ENCODE data around the gene DBN1. TPM values are rescaled to one million over a fixed set of nuclear protein-coding genes. Genes with fewer than 3 reads are reported as not detected.

The DBN1 gene
- polyA plus RNA-seq, 2 of the 4 experiments (the other 2 are of a cell fraction) = 47.7 to 107 TPM

DNA sequence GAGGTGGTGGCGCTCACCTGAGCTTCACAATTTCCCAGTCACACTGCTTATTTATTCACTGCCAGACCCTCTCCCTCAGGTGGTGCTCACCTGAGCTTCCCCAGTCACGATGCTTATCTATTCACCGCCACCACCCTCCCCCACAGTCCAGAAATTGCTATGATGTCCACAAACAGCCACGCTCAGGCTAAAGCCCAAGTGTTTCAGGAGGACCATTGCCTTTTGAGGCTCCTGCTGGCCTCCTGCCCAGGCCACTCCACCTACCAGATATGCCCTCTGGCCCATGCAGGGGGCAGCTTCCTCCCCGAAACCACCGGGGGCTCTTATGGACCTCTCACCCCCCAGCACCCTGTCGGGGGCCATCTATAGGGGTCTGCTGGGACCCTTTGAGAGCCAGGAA, 19.4 kb upstream of the DBN1 start:
- no peak for FAIRE-seq
- H3K9me3 ChIP-seq = no peaks in the 10 kb centered on the region
- POLR2A ChIA-PET = interaction anchor here (1.2 kb wide), 1 partner anchor 89 kb away, joined by 3 read pairs; no protein-coding TSS in a partner anchor
- H3K4me3 ChIP-seq = no peak overlapping the region
- H3K4me1 ChIP-seq = peaks cover 57% of the 10 kb centered on the region
- CTCF ChIA-PET = interaction anchor here (0.8 to 18.1 kb wide), 12 partner anchors 9 to 379 kb away, joined by 3 to 354 read pairs (median 4); partner anchors contain the start of genes DBN1, DDX41, DOK3 and PDLIM7
- WGBS (ENCODE audit: missing lambda C conversion rate) = 93% methylated on average over 4 of the region's 7 CpGs
- DNase-seq (ENCODE audit: low read depth in 1 of 2, low spot score in 1 of 2) = no peak
- TF ChIP-seq ZSCAN20 (CRISPR knock-in tag; IDR thresholded peaks at IDR 0.05) (no peak), HDAC2 (IDR thresholded peaks at IDR 0.05) (no peak), EHF (CRISPR knock-in tag; IDR thresholded peaks at IDR 0.05) (no peak), SMC3 (IDR thresholded peaks at IDR 0.05) (no peak), SREBF2 (IDR thresholded peaks at IDR 0.05) (no peak), NR3C1 (IDR thresholded peaks at IDR 0.05) (no peak), HOXA7 (CRISPR knock-in tag; IDR thresholded peaks at IDR 0.05) (no peak)
- TF ChIP-seq, protein P1, sequence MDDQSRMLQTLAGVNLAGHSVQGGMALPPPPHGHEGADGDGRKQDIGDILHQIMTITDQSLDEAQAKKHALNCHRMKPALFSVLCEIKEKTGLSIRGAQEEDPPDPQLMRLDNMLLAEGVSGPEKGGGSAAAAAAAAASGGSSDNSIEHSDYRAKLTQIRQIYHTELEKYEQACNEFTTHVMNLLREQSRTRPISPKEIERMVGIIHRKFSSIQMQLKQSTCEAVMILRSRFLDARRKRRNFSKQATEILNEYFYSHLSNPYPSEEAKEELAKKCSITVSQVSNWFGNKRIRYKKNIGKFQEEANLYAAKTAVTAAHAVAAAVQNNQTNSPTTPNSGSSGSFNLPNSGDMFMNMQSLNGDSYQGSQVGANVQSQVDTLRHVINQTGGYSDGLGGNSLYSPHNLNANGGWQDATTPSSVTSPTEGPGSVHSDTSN (IDR thresholded peaks at IDR 0.05) = no peak
- peak overlapping the region; percentile 98; the same call in 1 of the 3 replicates for H3K4me2 ChIP-seq
- peak overlapping the region; percentile 12 to 95; a peak in 4 of 6 replicates for H3K27ac ChIP-seq
- no peak for ATAC-seq

DNA sequence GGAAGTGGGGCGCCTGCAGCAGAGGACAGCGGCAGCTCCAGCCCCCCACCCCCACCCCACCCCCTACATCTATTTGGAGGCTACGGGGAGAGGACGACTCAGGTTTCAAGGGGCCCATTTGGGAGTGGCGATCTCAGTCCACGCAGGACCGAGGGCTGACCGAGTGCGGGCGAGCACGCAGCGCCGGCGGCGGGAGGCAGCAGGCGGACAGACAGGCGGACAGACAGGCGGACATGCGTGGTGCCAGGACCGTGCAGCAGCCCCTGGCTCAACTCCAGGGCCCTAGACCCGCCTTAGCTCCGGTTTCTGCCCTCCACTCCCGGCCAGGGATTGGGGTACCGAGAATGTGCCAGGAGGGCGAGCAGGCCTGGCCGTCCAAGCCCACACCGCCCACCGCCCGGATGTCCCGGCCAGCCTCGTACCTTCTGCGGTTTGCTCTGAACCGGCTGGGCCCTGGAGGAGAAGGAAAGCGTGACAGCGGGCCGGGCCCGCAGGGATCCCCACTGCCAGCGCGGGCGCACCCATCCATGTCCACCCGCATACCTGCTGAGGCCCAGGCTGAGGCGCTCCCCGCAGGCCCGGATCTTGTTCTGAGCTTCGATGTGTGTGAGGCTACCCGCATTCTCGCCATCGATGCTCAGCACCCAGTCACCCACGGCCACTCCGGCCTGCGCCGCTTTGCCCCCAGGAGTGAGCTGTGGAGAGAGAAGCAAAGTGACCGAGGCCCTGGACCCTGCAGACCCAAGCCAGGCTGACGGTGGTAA, 18.7 kb upstream of the DBN1 start:
- 91% methylated on average over 38 of the region's 54 CpGs for WGBS (ENCODE audit: missing lambda C conversion rate)
- H3K27ac ChIP-seq = peak overlapping the region in 1 of 2 experiments; percentile 95; a peak in 3 of 6 replicates
- peaks cover 56% of the 10 kb centered on the region for H3K4me1 ChIP-seq
- FAIRE-seq = no peak
- POLR2A ChIA-PET = no interaction called here
- H3K4me3 ChIP-seq = no peak overlapping the region
- TF ChIP-seq, protein P2, sequence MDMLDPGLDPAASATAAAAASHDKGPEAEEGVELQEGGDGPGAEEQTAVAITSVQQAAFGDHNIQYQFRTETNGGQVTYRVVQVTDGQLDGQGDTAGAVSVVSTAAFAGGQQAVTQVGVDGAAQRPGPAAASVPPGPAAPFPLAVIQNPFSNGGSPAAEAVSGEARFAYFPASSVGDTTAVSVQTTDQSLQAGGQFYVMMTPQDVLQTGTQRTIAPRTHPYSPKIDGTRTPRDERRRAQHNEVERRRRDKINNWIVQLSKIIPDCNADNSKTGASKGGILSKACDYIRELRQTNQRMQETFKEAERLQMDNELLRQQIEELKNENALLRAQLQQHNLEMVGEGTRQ (IDR thresholded peaks at IDR 0.05) = no peak
- no peak for TF ChIP-seq TFCP2L1 (CRISPR knock-in tag; IDR thresholded peaks at IDR 0.05)
- TF ChIP-seq ZC3H11A (IDR thresholded peaks at IDR 0.05) = no peak
- TF ChIP-seq, protein P3, sequence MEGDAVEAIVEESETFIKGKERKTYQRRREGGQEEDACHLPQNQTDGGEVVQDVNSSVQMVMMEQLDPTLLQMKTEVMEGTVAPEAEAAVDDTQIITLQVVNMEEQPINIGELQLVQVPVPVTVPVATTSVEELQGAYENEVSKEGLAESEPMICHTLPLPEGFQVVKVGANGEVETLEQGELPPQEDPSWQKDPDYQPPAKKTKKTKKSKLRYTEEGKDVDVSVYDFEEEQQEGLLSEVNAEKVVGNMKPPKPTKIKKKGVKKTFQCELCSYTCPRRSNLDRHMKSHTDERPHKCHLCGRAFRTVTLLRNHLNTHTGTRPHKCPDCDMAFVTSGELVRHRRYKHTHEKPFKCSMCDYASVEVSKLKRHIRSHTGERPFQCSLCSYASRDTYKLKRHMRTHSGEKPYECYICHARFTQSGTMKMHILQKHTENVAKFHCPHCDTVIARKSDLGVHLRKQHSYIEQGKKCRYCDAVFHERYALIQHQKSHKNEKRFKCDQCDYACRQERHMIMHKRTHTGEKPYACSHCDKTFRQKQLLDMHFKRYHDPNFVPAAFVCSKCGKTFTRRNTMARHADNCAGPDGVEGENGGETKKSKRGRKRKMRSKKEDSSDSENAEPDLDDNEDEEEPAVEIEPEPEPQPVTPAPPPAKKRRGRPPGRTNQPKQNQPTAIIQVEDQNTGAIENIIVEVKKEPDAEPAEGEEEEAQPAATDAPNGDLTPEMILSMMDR (IDR thresholded peaks at IDR 0.05) = no peak
- no peak for TF ChIP-seq POLR2A (IDR thresholded peaks at IDR 0.05; ENCODE audit: low read length)
- no peak for TF ChIP-seq PHF8 (IDR thresholded peaks at IDR 0.05; ENCODE audit: borderline replicate concordance, low read depth)
- no peak for TF ChIP-seq POLR2AphosphoS2 (conservative IDR thresholded peaks at IDR 0.05; ENCODE audit: low read length)
- no peak for TF ChIP-seq CBX8 (IDR thresholded peaks at IDR 0.05)
- TF ChIP-seq, protein P4, sequence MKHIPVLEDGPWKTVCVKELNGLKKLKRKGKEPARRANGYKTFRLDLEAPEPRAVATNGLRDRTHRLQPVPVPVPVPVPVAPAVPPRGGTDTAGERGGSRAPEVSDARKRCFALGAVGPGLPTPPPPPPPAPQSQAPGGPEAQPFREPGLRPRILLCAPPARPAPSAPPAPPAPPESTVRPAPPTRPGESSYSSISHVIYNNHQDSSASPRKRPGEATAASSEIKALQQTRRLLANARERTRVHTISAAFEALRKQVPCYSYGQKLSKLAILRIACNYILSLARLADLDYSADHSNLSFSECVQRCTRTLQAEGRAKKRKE (CRISPR knock-in tag; IDR thresholded peaks at IDR 0.05; ENCODE audit: low read depth) = no peak
- TF ChIP-seq ZNF302 (CRISPR knock-in tag; IDR thresholded peaks at IDR 0.05) = no peak
- TF ChIP-seq, protein P5, sequence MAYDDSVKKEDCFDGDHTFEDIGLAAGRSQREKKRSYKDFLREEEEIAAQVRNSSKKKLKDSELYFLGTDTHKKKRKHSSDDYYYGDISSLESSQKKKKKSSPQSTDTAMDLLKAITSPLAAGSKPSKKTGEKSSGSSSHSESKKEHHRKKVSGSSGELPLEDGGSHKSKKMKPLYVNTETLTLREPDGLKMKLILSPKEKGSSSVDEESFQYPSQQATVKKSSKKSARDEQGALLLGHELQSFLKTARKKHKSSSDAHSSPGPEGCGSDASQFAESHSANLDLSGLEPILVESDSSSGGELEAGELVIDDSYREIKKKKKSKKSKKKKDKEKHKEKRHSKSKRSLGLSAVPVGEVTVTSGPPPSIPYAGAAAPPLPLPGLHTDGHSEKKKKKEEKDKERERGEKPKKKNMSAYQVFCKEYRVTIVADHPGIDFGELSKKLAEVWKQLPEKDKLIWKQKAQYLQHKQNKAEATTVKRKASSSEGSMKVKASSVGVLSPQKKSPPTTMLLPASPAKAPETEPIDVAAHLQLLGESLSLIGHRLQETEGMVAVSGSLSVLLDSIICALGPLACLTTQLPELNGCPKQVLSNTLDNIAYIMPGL (CRISPR knock-in tag; IDR thresholded peaks at IDR 0.05; ENCODE audit: borderline replicate concordance) = no peak
- no peak for TF ChIP-seq NR3C1 (IDR thresholded peaks at IDR 0.05)
- no peak for TF ChIP-seq KDM5A (IDR thresholded peaks at IDR 0.05)
- no peak for TF ChIP-seq MAZ (IDR thresholded peaks at IDR 0.05; ENCODE audit: borderline replicate concordance, low read depth, low read length)
- ATAC-seq = no peak
- CTCF ChIA-PET = interaction anchor here (0.6 to 18.1 kb wide), 17 partner anchors 10 to 734 kb away, joined by 3 to 354 read pairs (median 3); partner anchors contain the start of genes DBN1, DDX41, DOK3 and PDLIM7
- no peak for DNase-seq (ENCODE audit: low read depth in 1 of 2, low spot score in 1 of 2)
- H3K9me3 ChIP-seq = no peaks in the 10 kb centered on the region
- H3K4me2 ChIP-seq = peak overlapping the region; percentile 9; the same call in 2 of the 3 replicates

Data from A549 (cell line).